MM.1S (cell line): ENCODE results near the gene EIF1B.

Experiments
- EZH2phosphoT487 ChIP-seq: fragments of 300-600 bp; sonication (generic); IDR thresholded peaks from 2 replicates; pipeline ENCODE4 v1.6.1; 2018; ENCODE audit warnings: antibody characterized with exemption, low read length
- TF ChIP-seq, protein P1 (sequence below): fragments of 300-600 bp; sonication (generic); IDR thresholded peaks from 2 replicates; pipeline ENCODE4 v1.5.1; 2016; ENCODE audit warnings: antibody characterized with exemption, low read length, mixed read lengths

DNA sequence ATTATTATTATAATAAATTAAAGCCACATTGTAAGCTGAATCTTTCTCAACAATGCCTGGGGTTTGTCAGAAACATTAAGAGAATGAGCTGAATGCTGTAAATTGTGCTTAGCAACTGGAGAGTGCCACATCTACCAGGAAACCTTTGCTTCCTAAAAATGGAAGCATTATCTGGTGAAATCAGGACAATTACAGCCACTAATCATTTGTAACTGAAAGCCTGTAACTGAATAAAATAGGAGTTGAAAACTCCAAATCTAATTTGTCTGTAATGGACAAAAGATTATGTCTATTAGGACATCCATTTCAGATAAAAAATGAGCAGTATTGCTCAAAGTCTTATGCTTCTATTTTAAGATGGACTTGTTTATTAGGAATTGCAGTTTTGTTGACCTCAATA lies 32.2 kb downstream of the EIF1B start:
- TF ChIP-seq, protein P1, sequence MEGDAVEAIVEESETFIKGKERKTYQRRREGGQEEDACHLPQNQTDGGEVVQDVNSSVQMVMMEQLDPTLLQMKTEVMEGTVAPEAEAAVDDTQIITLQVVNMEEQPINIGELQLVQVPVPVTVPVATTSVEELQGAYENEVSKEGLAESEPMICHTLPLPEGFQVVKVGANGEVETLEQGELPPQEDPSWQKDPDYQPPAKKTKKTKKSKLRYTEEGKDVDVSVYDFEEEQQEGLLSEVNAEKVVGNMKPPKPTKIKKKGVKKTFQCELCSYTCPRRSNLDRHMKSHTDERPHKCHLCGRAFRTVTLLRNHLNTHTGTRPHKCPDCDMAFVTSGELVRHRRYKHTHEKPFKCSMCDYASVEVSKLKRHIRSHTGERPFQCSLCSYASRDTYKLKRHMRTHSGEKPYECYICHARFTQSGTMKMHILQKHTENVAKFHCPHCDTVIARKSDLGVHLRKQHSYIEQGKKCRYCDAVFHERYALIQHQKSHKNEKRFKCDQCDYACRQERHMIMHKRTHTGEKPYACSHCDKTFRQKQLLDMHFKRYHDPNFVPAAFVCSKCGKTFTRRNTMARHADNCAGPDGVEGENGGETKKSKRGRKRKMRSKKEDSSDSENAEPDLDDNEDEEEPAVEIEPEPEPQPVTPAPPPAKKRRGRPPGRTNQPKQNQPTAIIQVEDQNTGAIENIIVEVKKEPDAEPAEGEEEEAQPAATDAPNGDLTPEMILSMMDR: no peak
- TF ChIP-seq EZH2phosphoT487: no peak
